SK-N-SH treated with all-trans-retinoic acid at 6 μM for 48 hours (cell line): ENCODE data around the gene HOXA7.

Source experiments
- ATAC-seq: fragments of 200-7000 bp; cut with Tn5 transposase; 3 replicates; pipeline ENCODE4 v1.9.1; 2020; ENCODE audit warnings: mild to moderate bottlenecking, moderate library complexity
- BACH2 ChIP-seq: fragments of 250-450 bp; sonication (Bioruptor Pico); IDR thresholded peaks from 2 replicates; pipeline ENCODE4 v1.9.0; 2021; ENCODE audit warnings: mild to moderate bottlenecking, borderline replicate concordance
- CSDC2 ChIP-seq: fragments of 250-450 bp; sonication (Bioruptor Pico); IDR thresholded peaks from 2 replicates; pipeline ENCODE4 v1.5.0; 2020; ENCODE audit warnings: mild to moderate bottlenecking, moderate library complexity
- ESRRG ChIP-seq: fragments of 250-450 bp; sonication (Bioruptor Pico); IDR thresholded peaks from 2 replicates; pipeline ENCODE4 v1.6.1; 2021; ENCODE audit warnings: mild to moderate bottlenecking
- GLIS3 ChIP-seq: fragments of 250-450 bp; sonication (Bioruptor Pico); IDR thresholded peaks from 2 replicates; pipeline ENCODE4 v1.5.0; 2020; ENCODE audit warnings: mild to moderate bottlenecking, moderate library complexity
- ISL1 ChIP-seq: fragments of 250-450 bp; sonication (Bioruptor Pico); IDR thresholded peaks from 2 replicates; pipeline ENCODE4 v2.1.2; 2022; ENCODE audit warnings: mild to moderate bottlenecking, moderate library complexity
- PPARA ChIP-seq: fragments of 250-450 bp; sonication (Bioruptor Pico); IDR thresholded peaks from 2 replicates; pipeline ENCODE4 v1.5.0; 2020; ENCODE audit warnings: mild to moderate bottlenecking, borderline replicate concordance
- RARB ChIP-seq: fragments of 250-450 bp; sonication (Bioruptor Pico); IDR thresholded peaks from 2 replicates; pipeline ENCODE4 v1.8.0; 2021; ENCODE audit warnings: mild to moderate bottlenecking, moderate library complexity
- SNAI2 ChIP-seq: fragments of 250-450 bp; sonication (Bioruptor Pico); IDR thresholded peaks from 2 replicates; pipeline ENCODE4 v1.5.0; 2020; ENCODE audit warnings: mild to moderate bottlenecking, moderate library complexity
- TCF4 ChIP-seq: fragments of 250-450 bp; sonication (Bioruptor Pico); IDR thresholded peaks from 2 replicates; pipeline ENCODE4 v1.8.0; 2021; ENCODE audit warnings: mild to moderate bottlenecking, moderate library complexity, borderline replicate concordance
- TOX ChIP-seq: fragments of 250-450 bp; sonication (Bioruptor Pico); IDR thresholded peaks from 2 replicates; pipeline ENCODE4 v1.8.0; 2021; ENCODE audit warnings: mild to moderate bottlenecking, moderate library complexity, borderline replicate concordance
- ZC3H10 ChIP-seq: fragments of 250-450 bp; sonication (Bioruptor Pico); IDR thresholded peaks from 2 replicates; pipeline ENCODE4 v1.5.1; 2021; ENCODE audit warnings: mild to moderate bottlenecking, moderate library complexity
- ZFP3 ChIP-seq: fragments of 250-450 bp; sonication (Bioruptor Pico); IDR thresholded peaks from 2 replicates; pipeline ENCODE4 v1.5.0; 2020; ENCODE audit warnings: mild to moderate bottlenecking, moderate library complexity
- ZFP30 ChIP-seq: fragments of 450-650 bp; formaldehyde crosslinking; IDR thresholded peaks from 2 replicates; pipeline ENCODE4 v1.5.0; 2022; ENCODE audit warnings: mild to moderate bottlenecking, moderate library complexity
- ZNF8 ChIP-seq: fragments of 450-650 bp; formaldehyde crosslinking; IDR thresholded peaks from 2 replicates; pipeline ENCODE4 v1.5.0; 2020; ENCODE audit warnings: mild to moderate bottlenecking, moderate library complexity
- TF ChIP-seq, protein P1 (sequence below): fragments of 250-450 bp; sonication (Bioruptor Pico); IDR thresholded peaks from 2 replicates; pipeline ENCODE4 v1.5.0; 2020; ENCODE audit warnings: mild to moderate bottlenecking, moderate library complexity
- TF ChIP-seq, protein P2 (sequence below): fragments of 250-450 bp; sonication (Bioruptor Pico); IDR thresholded peaks from 2 replicates; pipeline ENCODE4 v1.8.0; 2021; ENCODE audit warnings: low read depth, mild to moderate bottlenecking, moderate library complexity, borderline replicate concordance
- TF ChIP-seq, protein P3 (sequence below): fragments of 250-450 bp; sonication (Bioruptor Pico); IDR thresholded peaks from 2 replicates; pipeline ENCODE4 v1.8.0; 2020; ENCODE audit warnings: mild to moderate bottlenecking, moderate library complexity, borderline replicate concordance
- TF ChIP-seq, protein P4 (sequence below): fragments of 250-450 bp; sonication (Bioruptor Pico); IDR thresholded peaks from 2 replicates; pipeline ENCODE4 v1.5.1; 2021; ENCODE audit warnings: mild to moderate bottlenecking, moderate library complexity

Gene HOXA7

DNA sequence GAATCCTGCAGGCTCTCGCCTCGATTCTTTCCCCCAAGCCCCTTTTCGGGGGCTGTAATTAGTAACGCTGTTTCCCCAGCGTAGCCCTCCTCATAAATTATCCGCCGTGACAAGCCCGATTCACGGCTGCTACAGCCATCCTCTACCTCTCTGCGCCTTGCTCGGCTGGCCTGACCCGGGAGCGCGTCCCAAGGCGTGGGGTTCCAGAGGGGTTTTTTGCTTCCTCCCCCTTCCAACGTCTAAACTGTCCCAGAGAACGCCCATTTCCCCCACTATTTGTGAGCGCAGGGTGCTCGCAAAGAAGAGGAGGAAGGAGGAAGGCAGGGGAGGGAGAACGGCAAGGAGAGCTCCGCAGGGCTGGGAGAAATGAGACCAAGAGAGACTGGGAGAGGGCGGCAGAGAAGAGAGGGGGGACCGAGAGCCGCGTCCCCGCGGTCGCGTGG, 13.9 kb downstream of the HOXA7 start:
- no peak; the same call in 1 of the 3 replicates for ATAC-seq
- no peak for TF ChIP-seq RARB (CRISPR knock-in tag)
- TF ChIP-seq, protein P1, sequence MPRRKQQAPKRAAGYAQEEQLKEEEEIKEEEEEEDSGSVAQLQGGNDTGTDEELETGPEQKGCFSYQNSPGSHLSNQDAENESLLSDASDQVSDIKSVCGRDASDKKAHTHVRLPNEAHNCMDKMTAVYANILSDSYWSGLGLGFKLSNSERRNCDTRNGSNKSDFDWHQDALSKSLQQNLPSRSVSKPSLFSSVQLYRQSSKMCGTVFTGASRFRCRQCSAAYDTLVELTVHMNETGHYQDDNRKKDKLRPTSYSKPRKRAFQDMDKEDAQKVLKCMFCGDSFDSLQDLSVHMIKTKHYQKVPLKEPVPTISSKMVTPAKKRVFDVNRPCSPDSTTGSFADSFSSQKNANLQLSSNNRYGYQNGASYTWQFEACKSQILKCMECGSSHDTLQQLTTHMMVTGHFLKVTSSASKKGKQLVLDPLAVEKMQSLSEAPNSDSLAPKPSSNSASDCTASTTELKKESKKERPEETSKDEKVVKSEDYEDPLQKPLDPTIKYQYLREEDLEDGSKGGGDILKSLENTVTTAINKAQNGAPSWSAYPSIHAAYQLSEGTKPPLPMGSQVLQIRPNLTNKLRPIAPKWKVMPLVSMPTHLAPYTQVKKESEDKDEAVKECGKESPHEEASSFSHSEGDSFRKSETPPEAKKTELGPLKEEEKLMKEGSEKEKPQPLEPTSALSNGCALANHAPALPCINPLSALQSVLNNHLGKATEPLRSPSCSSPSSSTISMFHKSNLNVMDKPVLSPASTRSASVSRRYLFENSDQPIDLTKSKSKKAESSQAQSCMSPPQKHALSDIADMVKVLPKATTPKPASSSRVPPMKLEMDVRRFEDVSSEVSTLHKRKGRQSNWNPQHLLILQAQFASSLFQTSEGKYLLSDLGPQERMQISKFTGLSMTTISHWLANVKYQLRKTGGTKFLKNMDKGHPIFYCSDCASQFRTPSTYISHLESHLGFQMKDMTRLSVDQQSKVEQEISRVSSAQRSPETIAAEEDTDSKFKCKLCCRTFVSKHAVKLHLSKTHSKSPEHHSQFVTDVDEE (CRISPR knock-in tag), result no peak
- TF ChIP-seq, protein P2, sequence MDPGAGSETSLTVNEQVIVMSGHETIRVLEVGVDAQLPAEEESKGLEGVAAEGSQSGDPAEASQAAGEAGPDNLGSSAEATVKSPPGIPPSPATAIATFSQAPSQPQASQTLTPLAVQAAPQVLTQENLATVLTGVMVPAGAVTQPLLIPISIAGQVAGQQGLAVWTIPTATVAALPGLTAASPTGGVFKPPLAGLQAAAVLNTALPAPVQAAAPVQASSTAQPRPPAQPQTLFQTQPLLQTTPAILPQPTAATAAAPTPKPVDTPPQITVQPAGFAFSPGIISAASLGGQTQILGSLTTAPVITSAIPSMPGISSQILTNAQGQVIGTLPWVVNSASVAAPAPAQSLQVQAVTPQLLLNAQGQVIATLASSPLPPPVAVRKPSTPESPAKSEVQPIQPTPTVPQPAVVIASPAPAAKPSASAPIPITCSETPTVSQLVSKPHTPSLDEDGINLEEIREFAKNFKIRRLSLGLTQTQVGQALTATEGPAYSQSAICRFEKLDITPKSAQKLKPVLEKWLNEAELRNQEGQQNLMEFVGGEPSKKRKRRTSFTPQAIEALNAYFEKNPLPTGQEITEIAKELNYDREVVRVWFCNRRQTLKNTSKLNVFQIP (CRISPR knock-in tag), result no peak
- no peak for TF ChIP-seq ZNF8 (CRISPR knock-in tag)
- TF ChIP-seq, protein P3, sequence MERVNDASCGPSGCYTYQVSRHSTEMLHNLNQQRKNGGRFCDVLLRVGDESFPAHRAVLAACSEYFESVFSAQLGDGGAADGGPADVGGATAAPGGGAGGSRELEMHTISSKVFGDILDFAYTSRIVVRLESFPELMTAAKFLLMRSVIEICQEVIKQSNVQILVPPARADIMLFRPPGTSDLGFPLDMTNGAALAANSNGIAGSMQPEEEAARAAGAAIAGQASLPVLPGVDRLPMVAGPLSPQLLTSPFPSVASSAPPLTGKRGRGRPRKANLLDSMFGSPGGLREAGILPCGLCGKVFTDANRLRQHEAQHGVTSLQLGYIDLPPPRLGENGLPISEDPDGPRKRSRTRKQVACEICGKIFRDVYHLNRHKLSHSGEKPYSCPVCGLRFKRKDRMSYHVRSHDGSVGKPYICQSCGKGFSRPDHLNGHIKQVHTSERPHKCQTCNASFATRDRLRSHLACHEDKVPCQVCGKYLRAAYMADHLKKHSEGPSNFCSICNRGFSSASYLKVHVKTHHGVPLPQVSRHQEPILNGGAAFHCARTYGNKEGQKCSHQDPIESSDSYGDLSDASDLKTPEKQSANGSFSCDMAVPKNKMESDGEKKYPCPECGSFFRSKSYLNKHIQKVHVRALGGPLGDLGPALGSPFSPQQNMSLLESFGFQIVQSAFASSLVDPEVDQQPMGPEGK (CRISPR knock-in tag), result no peak
- TF ChIP-seq TOX (CRISPR knock-in tag), result no peak
- TF ChIP-seq ISL1, result no peak

DNA sequence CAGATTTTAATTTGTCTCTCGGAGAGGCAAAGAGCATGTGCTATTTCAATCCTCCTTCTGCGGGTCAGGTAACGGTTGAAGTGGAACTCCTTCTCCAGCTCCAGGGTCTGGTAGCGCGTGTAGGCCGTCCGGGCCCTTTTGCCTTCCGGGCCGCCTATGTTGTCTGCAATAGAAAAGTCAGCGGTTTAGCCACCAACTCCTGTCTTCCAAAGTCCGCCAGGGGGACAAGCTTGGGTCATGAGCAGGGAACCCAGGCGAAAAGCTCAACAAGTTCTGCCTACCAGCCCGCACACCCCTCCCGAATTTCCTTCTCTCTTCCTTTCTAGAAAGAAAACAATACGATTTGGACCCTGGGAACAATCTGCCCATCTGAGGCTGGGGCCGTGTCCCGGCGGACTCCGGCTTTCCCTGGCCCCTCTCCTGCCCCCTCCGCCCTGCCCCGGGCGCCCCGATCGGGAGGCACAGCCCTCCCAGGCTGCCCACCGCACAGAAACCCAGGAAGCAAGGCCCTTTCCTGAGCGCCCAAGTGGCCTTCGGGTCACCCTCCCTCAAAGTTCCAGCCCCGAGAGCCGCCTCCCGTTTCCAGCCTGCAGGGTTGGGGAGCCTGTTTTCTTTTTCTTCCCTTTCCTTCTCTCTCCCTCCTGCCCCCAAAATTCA, 14.4 kb downstream of the HOXA7 start:
- ATAC-seq, result no peak
- TF ChIP-seq CSDC2 (CRISPR knock-in tag) (no peak), ESRRG (CRISPR knock-in tag) (no peak), ISL1 (no peak), SNAI2 (no peak)
- TF ChIP-seq, protein P3 (CRISPR knock-in tag), result no peak
- TF ChIP-seq, protein P4, sequence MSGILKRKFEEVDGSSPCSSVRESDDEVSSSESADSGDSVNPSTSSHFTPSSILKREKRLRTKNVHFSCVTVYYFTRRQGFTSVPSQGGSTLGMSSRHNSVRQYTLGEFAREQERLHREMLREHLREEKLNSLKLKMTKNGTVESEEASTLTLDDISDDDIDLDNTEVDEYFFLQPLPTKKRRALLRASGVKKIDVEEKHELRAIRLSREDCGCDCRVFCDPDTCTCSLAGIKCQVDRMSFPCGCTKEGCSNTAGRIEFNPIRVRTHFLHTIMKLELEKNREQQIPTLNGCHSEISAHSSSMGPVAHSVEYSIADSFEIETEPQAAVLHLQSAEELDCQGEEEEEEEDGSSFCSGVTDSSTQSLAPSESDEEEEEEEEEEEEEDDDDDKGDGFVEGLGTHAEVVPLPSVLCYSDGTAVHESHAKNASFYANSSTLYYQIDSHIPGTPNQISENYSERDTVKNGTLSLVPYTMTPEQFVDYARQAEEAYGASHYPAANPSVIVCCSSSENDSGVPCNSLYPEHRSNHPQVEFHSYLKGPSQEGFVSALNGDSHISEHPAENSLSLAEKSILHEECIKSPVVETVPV (CRISPR knock-in tag), result no peak

DNA sequence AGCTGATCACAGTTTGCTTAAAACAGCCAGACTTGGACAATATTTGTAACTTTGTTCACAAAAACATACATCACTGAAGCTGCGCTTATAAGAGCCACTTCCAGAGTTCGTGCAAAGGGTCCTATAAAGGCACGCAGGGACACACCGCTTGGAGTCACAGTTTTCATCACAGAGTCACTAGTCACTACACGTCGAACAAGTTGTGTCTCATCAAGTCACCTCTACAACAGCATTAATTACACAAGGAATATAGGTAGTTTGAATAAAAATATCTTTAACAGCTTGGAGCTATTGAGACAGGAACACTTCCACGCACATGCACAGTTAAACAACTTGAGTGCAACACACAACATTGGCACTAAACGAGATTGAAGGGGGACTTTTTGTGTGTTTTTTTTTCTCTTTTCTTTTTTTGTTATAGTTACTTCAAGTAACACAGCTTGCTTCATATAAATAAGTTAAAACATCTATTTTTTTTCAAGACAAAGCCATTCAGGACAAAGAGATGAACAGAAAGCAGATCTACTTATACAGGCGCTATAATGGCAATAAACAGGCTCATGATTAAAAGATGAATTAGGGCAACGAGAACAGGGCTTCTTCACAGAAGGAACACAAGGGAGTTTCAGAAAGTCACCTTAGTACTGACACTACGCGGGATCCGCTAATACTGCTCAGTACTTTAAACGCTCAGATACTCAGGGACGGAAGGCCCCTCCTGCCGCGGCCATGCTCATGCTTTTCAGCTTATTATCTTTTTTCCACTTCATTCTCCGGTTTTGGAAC, 15.1 kb downstream of the HOXA7 start:
- ATAC-seq, result no peak
- no peak for TF ChIP-seq ISL1
- no peak for TF ChIP-seq ESRRG (CRISPR knock-in tag)
- no peak for TF ChIP-seq PPARA (CRISPR knock-in tag)
- TF ChIP-seq ZFP30 (CRISPR knock-in tag), result no peak
- no peak for TF ChIP-seq TOX (CRISPR knock-in tag)

DNA sequence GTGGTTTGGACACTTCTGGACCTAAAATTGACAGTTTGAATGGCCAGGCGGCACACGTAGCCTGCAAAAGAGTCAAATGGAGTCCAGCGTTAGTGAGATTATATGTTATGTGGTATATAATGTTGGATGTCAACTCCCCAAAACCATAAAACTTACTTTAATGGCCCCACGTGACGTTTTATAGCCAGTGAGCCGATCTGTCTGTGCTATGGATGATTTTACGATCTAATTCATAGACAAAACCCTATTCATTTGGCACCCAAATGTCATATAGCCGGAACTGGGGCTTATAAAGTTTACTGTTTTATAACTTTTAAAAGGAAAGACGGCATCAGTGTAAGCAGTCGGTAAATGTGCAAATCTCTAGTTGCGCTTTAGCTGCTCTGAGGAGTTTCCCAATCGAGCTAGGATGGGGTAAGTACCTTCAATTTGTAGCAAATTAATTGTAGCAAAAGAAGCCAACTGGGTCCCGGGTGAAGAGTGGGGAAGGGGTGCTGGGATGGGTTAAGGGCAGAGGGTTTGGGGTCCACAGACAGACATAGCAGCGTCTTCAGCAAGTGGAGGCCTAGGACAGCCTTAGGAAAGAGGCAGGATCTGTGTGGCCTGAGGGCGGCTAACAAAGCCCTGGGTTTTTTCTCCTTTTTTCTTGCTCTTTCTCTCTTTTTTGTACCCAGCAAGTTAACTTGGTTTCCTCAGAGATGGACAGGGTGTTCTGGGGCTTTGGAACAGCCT, 16.2 kb downstream of the HOXA7 start:
- no peak for ATAC-seq
- TF ChIP-seq GLIS3 (CRISPR knock-in tag), result no peak
- no peak for TF ChIP-seq ZC3H10 (CRISPR knock-in tag)
- TF ChIP-seq ESRRG (CRISPR knock-in tag), result no peak
- TF ChIP-seq TCF4 (CRISPR knock-in tag), result no peak
- TF ChIP-seq ZNF8 (CRISPR knock-in tag), result no peak
- no peak for TF ChIP-seq ZFP3 (CRISPR knock-in tag)
- TF ChIP-seq BACH2 (CRISPR knock-in tag), result no peak
- TF ChIP-seq, protein P4 (CRISPR knock-in tag), result no peak
- no peak for TF ChIP-seq CSDC2 (CRISPR knock-in tag)
- TF ChIP-seq, protein P3 (CRISPR knock-in tag), result no peak
